ENCODE measurements around the gene YTHDC2.

The YTHDC2 gene

DNA sequence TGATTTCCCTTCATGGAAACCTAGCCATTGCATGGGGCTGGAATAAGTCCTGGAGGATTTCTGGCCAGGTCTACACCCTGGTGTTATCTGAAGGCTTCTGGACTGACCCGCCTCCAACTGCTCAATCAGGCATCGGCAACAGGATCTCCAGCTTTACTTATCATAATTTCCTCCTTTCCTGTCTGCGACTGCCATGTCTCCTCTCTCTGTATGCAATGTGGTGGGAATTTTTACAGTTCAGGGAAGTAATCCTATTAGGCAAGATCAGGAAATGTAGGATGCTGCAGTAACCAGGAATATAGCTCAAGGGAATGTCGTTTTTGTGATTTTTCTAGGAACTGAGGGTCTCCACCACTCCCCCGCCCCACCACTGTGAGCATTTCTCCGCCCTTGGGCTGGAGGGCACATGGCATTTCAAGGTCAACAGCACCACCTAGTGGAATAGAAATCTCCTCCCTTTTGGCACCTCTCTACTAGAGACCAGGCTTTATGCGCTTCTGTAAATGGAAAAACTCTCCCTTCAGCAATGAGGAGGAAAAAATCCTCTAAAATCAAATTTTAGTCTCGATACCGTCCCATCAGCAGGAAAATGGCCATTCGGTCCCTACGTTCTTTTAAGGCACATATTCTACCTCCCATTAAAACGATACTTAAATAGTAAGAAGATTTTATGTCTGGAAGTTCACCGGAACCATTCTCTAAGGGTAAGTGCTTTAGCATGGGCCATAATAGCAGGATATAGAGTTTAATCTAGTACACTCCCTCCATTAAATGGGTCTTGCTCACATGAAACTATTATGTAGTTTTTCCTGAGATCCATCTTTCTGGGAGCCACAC is 93.0 kb downstream of the YTHDC2 start:
- DNase-seq = peak; percentile 84

DNA sequence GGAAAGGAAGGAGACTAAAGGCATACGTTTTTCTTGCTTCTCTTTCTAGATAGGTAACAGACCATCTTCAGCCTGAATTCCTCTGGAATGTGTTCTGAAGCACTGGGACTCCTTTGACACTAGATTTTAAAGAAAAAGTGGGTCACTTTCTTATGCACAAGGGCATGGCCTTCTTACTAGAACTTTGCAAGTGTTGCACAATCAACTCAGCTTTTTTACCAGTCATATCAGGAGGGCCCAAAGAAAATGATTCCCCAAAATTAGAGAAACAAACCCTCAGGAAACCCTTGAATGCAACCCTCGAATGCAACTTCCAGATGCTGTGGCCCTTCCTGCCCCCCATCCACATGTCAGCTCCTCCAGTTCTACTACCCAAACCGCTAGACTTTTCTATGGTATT is 93.9 kb downstream of the YTHDC2 start:
- no peak for DNase-seq

DNA sequence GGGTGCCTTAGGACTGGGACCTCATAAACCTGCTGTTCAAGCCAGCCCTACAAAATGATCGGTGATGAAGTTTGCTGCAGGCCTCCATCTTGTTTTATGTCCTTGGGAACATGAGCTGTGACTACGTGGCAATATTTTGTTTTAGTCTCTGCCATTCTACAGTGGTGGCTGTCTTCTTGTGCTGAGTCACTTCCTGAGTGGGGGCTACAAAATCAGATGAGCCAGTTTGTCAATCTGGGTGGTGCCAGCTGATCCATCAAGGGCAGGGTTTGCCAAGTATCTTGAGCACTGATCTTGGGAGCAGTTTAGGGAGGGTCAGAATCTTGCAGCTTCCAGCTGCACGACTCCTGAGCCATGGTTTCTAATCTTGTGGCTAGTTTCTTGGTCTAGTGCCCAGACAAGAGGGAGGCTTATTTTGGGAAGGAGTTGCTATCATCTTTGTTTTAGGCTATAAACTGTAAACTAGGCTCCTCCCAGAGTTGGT is 94.7 kb downstream of the YTHDC2 start:
- peak; percentile 83 for DNase-seq

DNA sequence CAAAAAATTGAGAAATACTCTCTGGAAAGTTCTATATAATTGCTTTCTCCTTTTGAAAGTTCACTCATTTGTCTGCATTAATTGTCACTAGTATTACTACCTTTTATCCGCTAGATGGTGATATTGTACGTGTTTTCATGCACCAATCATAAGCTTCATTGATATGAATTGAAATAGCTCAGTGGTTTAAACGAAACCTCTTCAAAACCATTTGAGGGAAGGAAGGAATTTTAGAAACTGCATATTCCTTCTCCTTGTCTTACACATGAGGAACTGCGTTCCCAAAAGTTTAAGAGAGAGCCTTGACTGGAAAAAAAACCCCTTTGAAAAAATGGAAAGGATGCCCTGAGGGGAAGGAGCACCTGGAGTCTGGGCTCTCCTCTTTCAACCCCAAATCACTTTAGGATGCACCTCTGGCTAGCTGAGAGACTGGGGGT is 98.6 kb downstream of the YTHDC2 start:
- DNase-seq = peak; percentile 77

DNA sequence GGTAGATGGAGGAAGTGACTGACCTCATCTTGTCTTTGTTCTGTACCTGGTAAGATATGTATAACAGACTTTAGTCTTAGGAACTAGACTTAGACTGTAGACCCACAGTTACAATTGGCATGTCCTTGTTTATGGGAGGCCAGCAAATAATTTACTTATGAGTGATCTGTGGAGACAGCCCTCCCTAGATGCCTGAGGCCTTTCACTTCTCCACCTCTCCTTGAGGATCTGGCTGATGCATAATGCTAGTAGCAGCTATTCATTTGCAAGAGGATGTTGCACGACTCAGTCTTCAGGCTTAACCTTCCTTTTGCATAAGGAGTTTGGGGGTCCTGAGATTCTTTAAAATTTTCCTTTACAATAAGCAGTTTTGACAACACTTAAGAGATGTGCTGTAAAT is 100.7 kb downstream of the YTHDC2 start:
- DNase-seq = no peak

DNA sequence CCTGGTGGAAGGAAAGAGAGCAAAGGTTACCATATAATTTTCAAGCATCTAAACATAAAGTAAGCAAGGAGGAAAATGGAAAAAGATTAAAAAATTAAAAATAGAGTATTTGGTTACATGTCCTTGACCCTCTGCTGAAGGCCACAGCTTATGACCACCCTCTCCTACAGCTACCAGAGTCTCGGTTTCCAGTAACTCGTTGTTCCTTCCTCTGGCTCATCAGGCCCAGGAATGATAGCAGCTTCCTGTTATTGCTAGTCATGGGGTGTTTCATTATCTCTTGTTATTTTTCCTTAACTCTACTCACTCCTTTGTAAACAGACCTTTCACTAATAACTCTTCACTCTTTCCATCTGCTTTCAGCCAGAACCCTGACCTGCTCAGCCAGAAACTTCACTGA is 102.2 kb downstream of the YTHDC2 start:
- DNase-seq = no peak

DNA sequence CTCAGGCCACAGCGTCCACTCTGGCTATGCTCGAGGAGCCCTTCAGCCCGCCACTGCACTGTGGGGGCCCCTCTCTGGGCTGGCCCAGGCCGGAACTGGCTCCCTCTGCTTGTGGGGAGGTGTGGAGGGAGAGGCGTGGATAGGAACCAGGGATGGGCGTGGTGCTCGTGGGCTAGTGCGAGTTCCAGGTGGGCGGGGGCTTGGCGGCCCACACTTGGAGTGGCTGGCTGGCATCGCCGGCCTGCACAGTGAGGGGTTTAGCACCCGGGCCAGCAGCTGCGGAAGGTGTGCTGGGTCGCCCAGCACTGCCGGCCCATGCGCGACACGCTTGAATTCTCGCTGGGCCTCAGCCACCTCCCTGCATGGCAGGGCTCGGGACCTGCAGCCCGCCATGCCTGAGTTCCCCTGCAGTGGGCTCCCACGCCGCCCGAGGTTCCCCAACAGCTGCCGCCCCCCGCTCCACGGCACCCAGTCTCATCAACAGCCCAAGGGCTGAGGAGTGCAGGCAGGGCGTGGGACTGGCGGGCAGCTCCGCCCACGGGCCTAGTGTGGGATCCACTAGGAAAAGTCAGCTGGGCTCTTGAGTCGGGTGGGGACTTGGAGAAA is 103.8 kb downstream of the YTHDC2 start:
- DNase-seq = no peak

DNA sequence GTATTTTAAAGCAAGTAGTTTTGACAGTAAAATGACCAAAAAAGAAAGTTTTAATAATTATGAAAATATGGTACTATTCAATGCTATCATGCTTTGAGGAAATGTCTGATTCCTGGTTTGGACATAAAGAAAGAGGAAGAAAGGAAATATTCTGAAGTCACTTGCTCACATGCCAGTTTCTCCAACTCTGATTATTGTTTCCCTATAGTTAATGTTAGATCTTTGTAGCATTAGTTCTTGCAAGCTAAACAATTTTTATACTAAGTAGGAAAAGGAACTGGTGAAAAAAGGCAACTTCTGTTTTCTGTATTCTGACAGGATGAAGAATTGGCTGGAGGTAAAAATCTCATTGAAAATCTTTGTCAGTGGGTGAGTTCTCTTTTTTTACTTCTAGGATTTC is 119.5 kb downstream of the YTHDC2 start:
- DNase-seq = no peak

DNA sequence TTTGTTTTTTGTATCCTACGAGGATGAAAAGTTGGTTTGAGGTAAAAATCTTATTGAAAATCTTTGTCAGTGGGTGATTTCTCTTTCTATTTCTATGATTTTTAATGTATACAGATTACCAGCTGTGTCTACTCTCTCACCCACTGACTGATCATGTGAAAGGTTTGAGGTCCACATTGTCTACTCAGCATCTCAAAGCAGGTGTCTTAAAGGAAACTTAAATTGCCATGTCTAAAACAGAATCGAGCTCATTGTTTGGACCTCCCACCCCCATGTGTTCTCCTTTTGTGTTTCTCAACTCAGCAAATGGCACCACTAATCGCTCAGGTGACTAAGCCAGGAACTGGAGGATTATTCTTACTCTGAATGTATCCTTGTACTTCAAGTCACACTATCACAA is 121.5 kb downstream of the YTHDC2 start:
- no peak for DNase-seq

DNA sequence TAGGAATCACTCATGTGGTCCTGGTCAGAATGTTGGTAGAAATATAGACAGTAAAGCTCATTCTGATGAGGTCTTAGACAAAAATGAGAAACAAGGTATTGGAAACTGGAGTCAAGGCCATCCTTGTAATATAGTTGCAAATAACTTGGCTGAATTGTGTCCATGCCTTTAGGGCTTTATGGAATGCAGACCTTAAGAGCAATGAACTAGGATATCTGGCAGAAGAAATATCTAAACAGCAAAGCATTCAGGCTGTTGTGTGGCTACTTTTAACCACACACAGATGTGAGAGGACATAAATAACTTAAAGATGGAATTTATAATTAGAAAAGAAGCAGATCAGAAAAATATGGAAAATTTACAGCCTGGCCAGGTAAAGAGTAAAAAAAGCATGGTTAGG is 128.2 kb downstream of the YTHDC2 start:
- DNase-seq = no peak
